ENCODE results near the gene TRDN.

The TRDN gene

DNA sequence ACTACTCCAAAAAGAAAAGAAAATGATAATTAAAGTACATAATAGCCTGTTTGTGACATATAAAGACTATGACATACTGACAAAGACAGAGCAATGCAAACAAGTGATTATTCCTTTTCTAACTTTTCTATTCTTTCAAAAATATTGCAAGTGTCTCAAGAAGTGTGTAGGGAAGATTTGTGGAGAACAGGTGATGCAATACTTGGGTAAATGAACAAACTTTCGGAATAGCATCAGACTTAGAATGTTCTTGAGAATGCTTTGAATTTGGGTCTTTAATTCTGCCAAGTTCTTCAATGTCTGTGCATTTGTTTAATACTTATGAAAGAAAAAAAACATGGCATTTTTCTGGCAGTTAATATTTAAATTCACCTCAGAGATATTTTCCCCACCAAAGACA lies 40.0 kb upstream of the TRDN start:
- no peaks in the 10 kb centered on the region for H3K27me3 ChIP-seq (ENCODE audit: insufficient read depth, low read length, poor library complexity, severe bottlenecking)
- H3K9me2 ChIP-seq (replicated peaks; ENCODE audit: low read depth, low read length) = no peaks in the 10 kb centered on the region
- H2AFZ ChIP-seq (ENCODE audit: low read length) = no peak overlapping the region
- no peak overlapping the region for H3K4me2 ChIP-seq (ENCODE audit: low read depth, low read length, poor library complexity, severe bottlenecking)
- H3K9ac ChIP-seq (ENCODE audit: low read depth, low read length, poor library complexity, severe bottlenecking) = no peak overlapping the region
- no peaks in the 10 kb centered on the region for H4K20me1 ChIP-seq (ENCODE audit: insufficient read depth, low read length, poor library complexity, severe bottlenecking)
- H3K4me1 ChIP-seq (ENCODE audit: insufficient read depth, low read length, poor library complexity, severe bottlenecking) = no peaks in the 10 kb centered on the region
- TF ChIP-seq, protein P1, sequence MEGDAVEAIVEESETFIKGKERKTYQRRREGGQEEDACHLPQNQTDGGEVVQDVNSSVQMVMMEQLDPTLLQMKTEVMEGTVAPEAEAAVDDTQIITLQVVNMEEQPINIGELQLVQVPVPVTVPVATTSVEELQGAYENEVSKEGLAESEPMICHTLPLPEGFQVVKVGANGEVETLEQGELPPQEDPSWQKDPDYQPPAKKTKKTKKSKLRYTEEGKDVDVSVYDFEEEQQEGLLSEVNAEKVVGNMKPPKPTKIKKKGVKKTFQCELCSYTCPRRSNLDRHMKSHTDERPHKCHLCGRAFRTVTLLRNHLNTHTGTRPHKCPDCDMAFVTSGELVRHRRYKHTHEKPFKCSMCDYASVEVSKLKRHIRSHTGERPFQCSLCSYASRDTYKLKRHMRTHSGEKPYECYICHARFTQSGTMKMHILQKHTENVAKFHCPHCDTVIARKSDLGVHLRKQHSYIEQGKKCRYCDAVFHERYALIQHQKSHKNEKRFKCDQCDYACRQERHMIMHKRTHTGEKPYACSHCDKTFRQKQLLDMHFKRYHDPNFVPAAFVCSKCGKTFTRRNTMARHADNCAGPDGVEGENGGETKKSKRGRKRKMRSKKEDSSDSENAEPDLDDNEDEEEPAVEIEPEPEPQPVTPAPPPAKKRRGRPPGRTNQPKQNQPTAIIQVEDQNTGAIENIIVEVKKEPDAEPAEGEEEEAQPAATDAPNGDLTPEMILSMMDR (conservative IDR thresholded peaks at IDR 0.05; ENCODE audit: low read length) = no peak
- TF ChIP-seq EZH2phosphoT487 (IDR thresholded peaks at IDR 0.05; ENCODE audit: borderline replicate concordance) = no peak
- no peaks in the 10 kb centered on the region for H3F3A ChIP-seq (ENCODE audit: low read depth)
- H3K4me3 ChIP-seq (ENCODE audit: low read length, poor library complexity, severe bottlenecking) = no peak overlapping the region
- no peaks in the 10 kb centered on the region for H3K9me3 ChIP-seq (ENCODE audit: insufficient read depth, low read depth, low read length)
- H3K36me3 ChIP-seq (ENCODE audit: insufficient read depth, low read length) = no peaks in the 10 kb centered on the region
- no peaks in the 10 kb centered on the region for H3K79me2 ChIP-seq (ENCODE audit: insufficient read depth, low read length)

DNA sequence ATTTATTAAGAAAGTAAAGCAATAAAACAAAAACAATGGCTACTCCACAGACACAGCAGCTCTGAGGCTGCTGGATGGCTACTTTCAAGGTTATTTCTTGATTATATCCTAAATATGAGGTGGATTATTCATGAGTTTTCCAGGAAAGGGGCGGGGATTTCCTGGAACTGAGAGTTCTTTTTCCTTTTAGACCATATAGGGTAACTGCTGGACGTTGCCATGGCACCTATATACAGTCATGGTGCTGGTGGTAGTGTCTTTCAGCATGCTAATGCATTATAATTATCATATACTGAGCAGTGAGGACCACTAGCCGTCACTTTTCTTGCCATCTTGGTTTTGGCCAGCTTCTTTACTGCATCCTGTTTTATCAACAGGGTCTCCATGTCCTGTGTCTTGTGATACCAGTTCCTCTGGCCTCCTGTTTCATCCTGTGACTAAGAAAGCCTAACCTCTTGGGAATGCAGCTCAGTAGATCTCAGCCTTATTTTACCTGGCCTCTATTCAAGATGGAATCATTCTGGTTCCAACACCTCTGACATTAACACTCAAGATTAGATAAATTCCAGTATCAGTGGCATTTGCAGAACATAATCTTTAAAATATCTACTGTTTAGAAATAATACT lies 32.3 kb upstream of the TRDN start:
- Histone ChIP-seq H3K79me2 (ENCODE audit: insufficient read depth, low read length) (no peaks in the 10 kb centered on the region), H3K9me2 (replicated peaks; ENCODE audit: low read depth, low read length) (no peaks in the 10 kb centered on the region), H3K9me3 (ENCODE audit: insufficient read depth, low read depth, low read length) (no peaks in the 10 kb centered on the region), H3K36me3 (ENCODE audit: insufficient read depth, low read length) (no peaks in the 10 kb centered on the region), H3K4me3 (ENCODE audit: low read length, poor library complexity, severe bottlenecking) (no peak overlapping the region), H3K27me3 (ENCODE audit: insufficient read depth, low read length, poor library complexity, severe bottlenecking) (no peaks in the 10 kb centered on the region), H2AFZ (ENCODE audit: low read length) (no peak overlapping the region), H3K4me2 (ENCODE audit: low read depth, low read length, poor library complexity, severe bottlenecking) (no peak overlapping the region), H4K20me1 (ENCODE audit: insufficient read depth, low read length, poor library complexity, severe bottlenecking) (no peaks in the 10 kb centered on the region), H3K9ac (ENCODE audit: low read depth, low read length, poor library complexity, severe bottlenecking) (no peak overlapping the region), H3K4me1 (ENCODE audit: insufficient read depth, low read length, poor library complexity, severe bottlenecking) (no peaks in the 10 kb centered on the region), H3F3A (ENCODE audit: low read depth) (no peaks in the 10 kb centered on the region)
- no peak for TF ChIP-seq EZH2phosphoT487 (IDR thresholded peaks at IDR 0.05; ENCODE audit: borderline replicate concordance)
- TF ChIP-seq, protein P1 (conservative IDR thresholded peaks at IDR 0.05; ENCODE audit: low read length) = no peak

DNA sequence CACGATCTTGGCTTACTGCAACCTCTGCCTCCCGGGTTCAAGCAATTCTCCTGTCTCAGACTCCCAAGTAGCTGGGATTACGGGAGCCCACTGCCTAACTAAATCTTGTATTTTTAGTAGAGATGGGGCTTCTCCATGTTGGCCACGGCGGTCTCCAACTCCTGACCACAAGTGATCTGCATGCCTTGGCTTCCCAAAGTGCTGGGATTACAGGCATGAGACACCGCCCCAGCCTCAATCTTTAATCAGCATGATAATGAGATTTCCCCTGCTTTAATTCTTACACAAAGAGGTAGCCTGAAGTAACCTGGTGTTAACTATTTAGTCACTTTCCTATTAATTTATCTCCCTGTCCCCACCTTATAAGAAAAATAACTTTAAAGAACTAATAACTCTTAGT lies 31.3 kb upstream of the TRDN start:
- no peaks in the 10 kb centered on the region for H3K9me3 ChIP-seq (ENCODE audit: insufficient read depth, low read depth, low read length)
- H3K4me3 ChIP-seq (ENCODE audit: low read length, poor library complexity, severe bottlenecking) = no peak overlapping the region
- no peaks in the 10 kb centered on the region for H3K27me3 ChIP-seq (ENCODE audit: insufficient read depth, low read length, poor library complexity, severe bottlenecking)
- H3K9me2 ChIP-seq (replicated peaks; ENCODE audit: low read depth, low read length) = no peaks in the 10 kb centered on the region
- no peaks in the 10 kb centered on the region for H3F3A ChIP-seq (ENCODE audit: low read depth)
- H3K4me1 ChIP-seq (ENCODE audit: insufficient read depth, low read length, poor library complexity, severe bottlenecking) = no peaks in the 10 kb centered on the region
- H3K36me3 ChIP-seq (ENCODE audit: insufficient read depth, low read length) = no peaks in the 10 kb centered on the region
- no peak overlapping the region for H2AFZ ChIP-seq (ENCODE audit: low read length)
- no peak overlapping the region for H3K9ac ChIP-seq (ENCODE audit: low read depth, low read length, poor library complexity, severe bottlenecking)
- TF ChIP-seq EZH2phosphoT487 (IDR thresholded peaks at IDR 0.05; ENCODE audit: borderline replicate concordance) = no peak
- TF ChIP-seq, protein P1 (conservative IDR thresholded peaks at IDR 0.05; ENCODE audit: low read length) = no peak
- no peaks in the 10 kb centered on the region for H3K79me2 ChIP-seq (ENCODE audit: insufficient read depth, low read length)
- H3K4me2 ChIP-seq (ENCODE audit: low read depth, low read length, poor library complexity, severe bottlenecking) = no peak overlapping the region
- no peaks in the 10 kb centered on the region for H4K20me1 ChIP-seq (ENCODE audit: insufficient read depth, low read length, poor library complexity, severe bottlenecking)
